ENCODE data around the gene ZGLP1. TPM values are rescaled to one million over a fixed set of nuclear protein-coding genes. Genes with fewer than 3 reads are reported as not detected.

The ZGLP1 gene
- polyA plus RNA-seq, 3 donors: 5.6 to 9.7 (median 6.3) TPM

- DNase-seq (ENCODE audit: extremely low read depth in 1 of 11, low read depth in 9 of 11, low spot score in 4 of 11): no peak
Measured at GRCh38 chr19:10332158-10332964, 22.7 kb upstream of the ZGLP1 start.

- no peak for DNase-seq (ENCODE audit: extremely low read depth in 1 of 11, low read depth in 9 of 11, low spot score in 4 of 11)
Measured at GRCh38 chr19:10329555-10329954, 19.9 kb upstream of the ZGLP1 start.

- DNase-seq (ENCODE audit: extremely low read depth in 1 of 11, low read depth in 9 of 11, low spot score in 4 of 11): no peak
Measured at GRCh38 chr19:10328558-10329429, 19.2 kb upstream of the ZGLP1 start.

- DNase-seq (ENCODE audit: extremely low read depth in 1 of 11, low read depth in 9 of 11, low spot score in 4 of 11): no peak
Measured at GRCh38 chr19:10327793-10328192, 18.2 kb upstream of the ZGLP1 start.

- no peak for DNase-seq (ENCODE audit: extremely low read depth in 1 of 11, low read depth in 9 of 11, low spot score in 4 of 11)
Measured at GRCh38 chr19:10325732-10326131, 16.1 kb upstream of the ZGLP1 start.

GRCh38 chr19:10321874-10322835, 12.5 kb upstream of the ZGLP1 start:
- no peak for DNase-seq (ENCODE audit: extremely low read depth in 1 of 11, low read depth in 9 of 11, low spot score in 4 of 11)

GRCh38 chr19:10321417-10321797, 11.8 kb upstream of the ZGLP1 start:
- no peak for DNase-seq (ENCODE audit: extremely low read depth in 1 of 11, low read depth in 9 of 11, low spot score in 4 of 11)

GRCh38 chr19:10320602-10321416, 11.2 kb upstream of the ZGLP1 start:
- DNase-seq (ENCODE audit: extremely low read depth in 1 of 11, low read depth in 9 of 11, low spot score in 4 of 11): no peak

GRCh38 chr19:10318807-10319682, 9.4 kb upstream of the ZGLP1 start:
- DNase-seq (ENCODE audit: extremely low read depth in 1 of 11, low read depth in 9 of 11, low spot score in 4 of 11): no peak

- DNase-seq (ENCODE audit: extremely low read depth in 1 of 11, low read depth in 9 of 11, low spot score in 4 of 11): no peak
Measured at GRCh38 chr19:10317857-10318462, 8.3 kb upstream of the ZGLP1 start.

- DNase-seq (ENCODE audit: extremely low read depth in 1 of 11, low read depth in 9 of 11, low spot score in 4 of 11): no peak
Measured at GRCh38 chr19:10317045-10317856, 7.6 kb upstream of the ZGLP1 start.

GRCh38 chr19:10316229-10317044, 6.8 kb upstream of the ZGLP1 start:
- DNase-seq (ENCODE audit: extremely low read depth in 1 of 11, low read depth in 9 of 11, low spot score in 4 of 11): no peak

- DNase-seq (ENCODE audit: extremely low read depth in 1 of 11, low read depth in 9 of 11, low spot score in 4 of 11): peak in 7 of 11 donors; percentile 55 to 79 (median 68)
Measured at GRCh38 chr19:10315335-10316214, 6.0 kb upstream of the ZGLP1 start, which contains the start of gene FDX2. TSS of gene FDX2 (minus strand) at chr19:10316015. CDS start at chr19:10315996, 19 bp downstream.

GRCh38 chr19:10306327-10306726, 3.3 kb downstream of the ZGLP1 start:
- DNase-seq (ENCODE audit: extremely low read depth in 1 of 11, low read depth in 9 of 11, low spot score in 4 of 11): no peak
